HCT116 (cell line): Measurements from ENCODE around the gene EGLN3. TPM values are rescaled to one million over a fixed set of nuclear protein-coding genes. Genes with fewer than 3 reads are reported as not detected.

ENCODE experiments used
- ATAC-seq: fragments of 200-7000 bp; cut with Tn5 transposase; 2 replicates; pipeline ENCODE4 v1.9.1; 2020; ENCODE audit warnings: mild to moderate bottlenecking, moderate library complexity
- BruUV-seq: library from RNA; stranded (reverse); fragments of 400-500 nt; replicated peaks from 2 replicates; lab custom pipeline; 2021; lab: Mats Ljungman, UMichigan
- CTCF ChIA-PET: fragments of 300-600 bp; sonication (Branson Sonifier 250); formaldehyde crosslinking; loops from one replicate; lab custom pipeline; 2021; ENCODE audit warnings: antibody characterized with exemption; lab: Charles Lee
- POLR2A ChIA-PET: fragments of 300-600, 350-600 bp; sonication (Branson Sonifier 250); formaldehyde crosslinking; loops from one replicate; lab custom pipeline; 2021; ENCODE audit warnings: antibody characterized with exemption; lab: Charles Lee
- RAD21 ChIA-PET, 2 experiments: fragments of 300-600 bp; sonication (Branson Sonifier 250); formaldehyde crosslinking; loops; one replicate each; lab custom pipeline; 2023; ENCODE audit warnings: low total read pairs in 2 of 2; ENCODE audit not compliant: uncharacterized antibody in 2 of 2, unreplicated experiment in 2 of 2, low non-redundant PET in 1 of 2; lab: Charles Lee
- DNase-seq: peaks from one replicate; pipeline ENCODE4 v3.0.0-alpha.2; 2010; ENCODE audit warnings: low read depth, low spot score
- H2AFZ ChIP-seq: fragments of 200-600 bp; shearing (Covaris generic), sonication (generic); 2 replicates; pipeline ENCODE4 v1.6.1; 2017; ENCODE audit warnings: low read depth, mixed run types, mixed read lengths, antibody characterized with exemption, low read length; ENCODE audit not compliant: poor library complexity, severe bottlenecking
- H3K27ac ChIP-seq: 2 replicates; pipeline ENCODE4 v1.5.1; 2012; ENCODE audit warnings: low read depth, low read length
- H3K27me3 ChIP-seq: fragments of 200-600 bp; sonication (generic); 2 replicates; pipeline ENCODE4 v1.6.1; 2016; ENCODE audit warnings: mixed run types, low read length, mixed read lengths; ENCODE audit not compliant: insufficient read depth
- H3K36me3 ChIP-seq, 2 experiments: fragments of 200-500 bp in 1 of 2; fragments of 200-600 bp in 1 of 2; sonication (Bioruptor generic) in 1 of 2; sonication (generic) in 1 of 2; 2 replicates each; pipeline versions ENCODE4 v1.5.1 to v1.6.1; 2014 to 2016; ENCODE audit warnings: low read length in 2 of 2, inconsistent platforms in 1 of 2, mixed read lengths in 1 of 2, mixed run types in 1 of 2; ENCODE audit not compliant: insufficient read depth in 2 of 2, control insufficient read depth in 1 of 2
- H3K4me1 ChIP-seq, 2 experiments: fragments of 200-600 bp in 1 of 2; sonication (generic) in 1 of 2; 2 replicates each; pipeline versions ENCODE4 v1.5.1 to v1.6.1; 2012 to 2017; ENCODE audit warnings: low read length in 2 of 2, inconsistent platforms in 1 of 2, mild to moderate bottlenecking in 1 of 2, mixed read lengths in 1 of 2, mixed run types in 1 of 2, moderate library complexity in 1 of 2; ENCODE audit not compliant: insufficient read depth in 2 of 2, control insufficient read depth in 1 of 2
- H3K4me2 ChIP-seq: fragments of 200-600 bp; sonication (generic); 2 replicates; pipeline ENCODE4 v1.6.1; 2017; ENCODE audit warnings: mixed run types, low read length, mixed read lengths
- H3K4me3 ChIP-seq, 2 experiments: fragments of 200-600 bp in 1 of 2; sonication (generic) in 1 of 2; replicated peaks in 1 of 2; 2 replicates each; pipeline ENCODE4 v1.5.1; 2011 to 2016; ENCODE audit warnings: low read length in 2 of 2, control low read depth in 1 of 2, low read depth in 1 of 2, mild to moderate bottlenecking in 1 of 2, mixed read lengths in 1 of 2, mixed run types in 1 of 2
- H3K79me2 ChIP-seq: fragments of 200-600 bp; sonication (generic); 2 replicates; pipeline ENCODE4 v1.6.1; 2017; ENCODE audit warnings: mild to moderate bottlenecking, mixed run types, low read length, moderate library complexity, mixed read lengths; ENCODE audit not compliant: insufficient read depth
- H3K9ac ChIP-seq: fragments of 200-600 bp; sonication (generic); 2 replicates; pipeline ENCODE4 v1.6.1; 2016; ENCODE audit warnings: low read length, mixed read lengths
- H3K9me2 ChIP-seq: fragments of 200-600 bp; sonication (generic), shearing (Covaris generic); 2 replicates; pipeline ENCODE4 v1.6.1; 2017; ENCODE audit warnings: mixed run types, mild to moderate bottlenecking, moderate library complexity; ENCODE audit not compliant: insufficient read depth
- H3K9me3 ChIP-seq, 2 experiments: fragments of 200-500 bp in 1 of 2; fragments of 200-600 bp in 1 of 2; sonication (Bioruptor generic) in 1 of 2; sonication (generic) in 1 of 2; 2 replicates each; pipeline ENCODE4 v1.6.1; 2014 to 2017; ENCODE audit warnings: low read length in 2 of 2, mixed read lengths in 2 of 2, inconsistent platforms in 1 of 2, low read depth in 1 of 2, mild to moderate bottlenecking in 1 of 2, mixed run types in 1 of 2, moderate library complexity in 1 of 2; ENCODE audit not compliant: control insufficient read depth in 1 of 2, insufficient read depth in 1 of 2
- H4K20me1 ChIP-seq: fragments of 200-600 bp; sonication (generic), shearing (Covaris generic); 2 replicates; pipeline ENCODE4 v1.6.1; 2017; ENCODE audit warnings: mixed run types, mild to moderate bottlenecking, moderate library complexity; ENCODE audit not compliant: insufficient read depth
- CBX3 ChIP-seq: IDR thresholded peaks from 2 replicates; pipeline ENCODE4 v1.6.1; 2012; ENCODE audit warnings: low read depth
- CEBPB ChIP-seq: IDR thresholded peaks from 2 replicates; pipeline ENCODE4 v1.6.1; 2012; ENCODE audit warnings: low read depth
- ELF1 ChIP-seq: IDR thresholded peaks from 2 replicates; pipeline ENCODE4 v1.6.1; 2012; ENCODE audit warnings: low read depth, borderline replicate concordance
- EZH2phosphoT487 ChIP-seq: fragments of 200-600 bp; IDR thresholded peaks from 2 replicates; pipeline ENCODE4 v1.6.1; 2018; ENCODE audit warnings: antibody characterized with exemption, borderline replicate concordance
- POLR2A ChIP-seq: IDR thresholded peaks from 2 replicates; pipeline ENCODE4 v1.7.0; 2011; ENCODE audit warnings: borderline replicate concordance; ENCODE audit not compliant: insufficient read depth, insufficient read length; ENCODE audit errors: extremely low read depth
- RAD21 ChIP-seq: IDR thresholded peaks from 2 replicates; pipeline ENCODE4 v1.6.1; 2012; ENCODE audit warnings: low read depth, mild to moderate bottlenecking
- REST ChIP-seq: IDR thresholded peaks from 2 replicates; pipeline ENCODE4 v1.6.1; 2012; ENCODE audit warnings: low read depth
- TCF7L2 ChIP-seq: IDR thresholded peaks from 2 replicates; pipeline ENCODE4 v1.7.0; 2011; ENCODE audit warnings: borderline replicate concordance, inconsistent platforms; ENCODE audit not compliant: insufficient read depth, insufficient read length; ENCODE audit errors: extremely low read depth
- YY1 ChIP-seq: IDR thresholded peaks from 2 replicates; pipeline ENCODE4 v1.6.1; 2011; ENCODE audit warnings: low read length, low read depth, moderate library complexity, mild to moderate bottlenecking; ENCODE audit not compliant: insufficient replicate concordance; ENCODE audit errors: extremely low read depth
- ZNF274 ChIP-seq: fragments of 200-500 bp; sonication (Bioruptor generic); IDR thresholded peaks from 2 replicates; pipeline ENCODE4 v1.6.1; 2014; ENCODE audit warnings: mild to moderate bottlenecking, low read depth, low read length, inconsistent platforms
- intact Hi-C: fragments of 100-400 bp; cut with micrococcal nuclease; formaldehyde crosslinking; loops from 2 replicates; pipeline ENCODE4 v1.10.0; 2022
- total RNA-seq: library from RNA; stranded (reverse); gene quantifications from one replicate; pipeline ENCODE4 v1.2.1, GENCODE V29; 2021; ENCODE audit not compliant: unreplicated experiment
- TF ChIP-seq, protein P1 (sequence below): IDR thresholded peaks from 2 replicates; pipeline ENCODE4 v1.6.1; 2012
- TF ChIP-seq, protein P2 (sequence below): IDR thresholded peaks from 2 replicates; pipeline ENCODE4 v1.6.1; 2012

EGLN3 gene
- total RNA-seq, 1 experiment from 2014 or later = 13.6 TPM

GRCh38 chr14:33954016-33954598 is 3.2 kb upstream of the EGLN3 start:
- Histone ChIP-seq H3K9me2 (no peaks in the 10 kb centered on the region), H3K4me3 (no peak overlapping the region), H4K20me1 (no peaks in the 10 kb centered on the region), H3K79me2 (no peaks in the 10 kb centered on the region), H3K27ac (no peak overlapping the region), H3K36me3 (no peaks in the 10 kb centered on the region), H3K4me2 (no peak overlapping the region), H3K27me3 (no peaks in the 10 kb centered on the region), H2AFZ (no peak overlapping the region), H3K9ac (no peak overlapping the region), H3K4me1 (peaks cover 9 to 25% of the 10 kb centered on the region in 2 experiments), H3K9me3 (no peaks in the 10 kb centered on the region)
- ChIA-PET RAD21 (no interaction called here), POLR2A (no interaction called here), CTCF (no interaction called here)
- DNase-seq (no peak), ATAC-seq (no peak)
- BruUV-seq = no TSS peak
- intact Hi-C loops = loop anchor here (5.0 kb wide), 1 partner anchor 128 kb away; no protein-coding TSS in a partner anchor
- no peak for TF ChIP-seq EZH2phosphoT487
- no peak for TF ChIP-seq POLR2A
- no peak for TF ChIP-seq CEBPB
- TF ChIP-seq, protein P1, sequence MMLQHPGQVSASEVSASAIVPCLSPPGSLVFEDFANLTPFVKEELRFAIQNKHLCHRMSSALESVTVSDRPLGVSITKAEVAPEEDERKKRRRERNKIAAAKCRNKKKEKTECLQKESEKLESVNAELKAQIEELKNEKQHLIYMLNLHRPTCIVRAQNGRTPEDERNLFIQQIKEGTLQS = no peak
- TF ChIP-seq, protein P2, sequence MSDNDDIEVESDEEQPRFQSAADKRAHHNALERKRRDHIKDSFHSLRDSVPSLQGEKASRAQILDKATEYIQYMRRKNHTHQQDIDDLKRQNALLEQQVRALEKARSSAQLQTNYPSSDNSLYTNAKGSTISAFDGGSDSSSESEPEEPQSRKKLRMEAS = no peak
- no peak for TF ChIP-seq REST
- no peak for TF ChIP-seq TCF7L2
- no peak for TF ChIP-seq YY1
- no peak for TF ChIP-seq RAD21
- TF ChIP-seq CBX3 = no peak
- no peak for TF ChIP-seq ZNF274
- TF ChIP-seq ELF1 = no peak
